PFSK-1 (cell line): ENCODE measurements around the gene PLSCR2.

Source experiments
- FOXP2 ChIP-seq: optimal IDR thresholded peaks from 2 replicates; pipeline ENCODE3; 2011; ENCODE audit warnings: borderline replicate concordance, control low read depth, inconsistent platforms; ENCODE audit not compliant: insufficient read depth; ENCODE audit errors: extremely low read length, extremely low read depth
- POLR2AphosphoS5 ChIP-seq: IDR thresholded peaks from 2 replicates; pipeline ENCODE4 v1.6.1; 2012; ENCODE audit warnings: low read depth, mild to moderate bottlenecking, control low read depth, low read length, moderate library complexity
- SIN3A ChIP-seq: IDR thresholded peaks from 2 replicates; pipeline ENCODE4 v1.6.1; 2012; ENCODE audit warnings: mild to moderate bottlenecking, low read length, moderate library complexity, borderline replicate concordance; ENCODE audit not compliant: insufficient read depth
- TAF1 ChIP-seq: IDR thresholded peaks from 2 replicates; pipeline ENCODE4 v1.6.1; 2012; ENCODE audit warnings: low read length, control low read depth, borderline replicate concordance; ENCODE audit not compliant: insufficient read depth
- TF ChIP-seq, protein P1 (sequence below), 2 experiments: IDR thresholded peaks; 2 replicates each; pipeline versions ENCODE4 v1.6.1 to v1.8.0; 2011 to 2012; ENCODE audit warnings: low read depth in 2 of 2, low read length in 2 of 2, control low read depth in 1 of 2, inconsistent platforms in 1 of 2, mild to moderate bottlenecking in 1 of 2, moderate library complexity in 1 of 2; ENCODE audit not compliant: insufficient read depth in 1 of 2

Gene PLSCR2

DNA sequence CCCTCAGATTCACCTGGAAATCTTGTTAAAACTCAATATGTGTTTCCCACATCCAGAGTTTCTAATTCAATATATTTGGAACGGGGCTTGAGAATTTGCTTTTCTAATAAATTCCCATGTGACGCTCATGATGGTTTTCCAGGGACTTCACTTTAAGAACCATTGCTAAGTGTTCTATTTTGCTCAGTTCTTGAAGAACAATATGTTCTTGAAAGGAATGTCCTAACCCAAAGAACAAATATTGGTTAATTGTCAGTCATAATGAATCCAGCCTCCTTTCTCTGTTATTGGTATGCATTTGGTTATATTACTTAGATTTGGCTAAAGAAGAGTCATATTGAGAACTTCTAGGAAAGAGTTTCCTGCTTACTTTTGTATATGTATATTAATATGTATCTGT is 4.4 kb upstream of the PLSCR2 start:
- TF ChIP-seq, protein P1, sequence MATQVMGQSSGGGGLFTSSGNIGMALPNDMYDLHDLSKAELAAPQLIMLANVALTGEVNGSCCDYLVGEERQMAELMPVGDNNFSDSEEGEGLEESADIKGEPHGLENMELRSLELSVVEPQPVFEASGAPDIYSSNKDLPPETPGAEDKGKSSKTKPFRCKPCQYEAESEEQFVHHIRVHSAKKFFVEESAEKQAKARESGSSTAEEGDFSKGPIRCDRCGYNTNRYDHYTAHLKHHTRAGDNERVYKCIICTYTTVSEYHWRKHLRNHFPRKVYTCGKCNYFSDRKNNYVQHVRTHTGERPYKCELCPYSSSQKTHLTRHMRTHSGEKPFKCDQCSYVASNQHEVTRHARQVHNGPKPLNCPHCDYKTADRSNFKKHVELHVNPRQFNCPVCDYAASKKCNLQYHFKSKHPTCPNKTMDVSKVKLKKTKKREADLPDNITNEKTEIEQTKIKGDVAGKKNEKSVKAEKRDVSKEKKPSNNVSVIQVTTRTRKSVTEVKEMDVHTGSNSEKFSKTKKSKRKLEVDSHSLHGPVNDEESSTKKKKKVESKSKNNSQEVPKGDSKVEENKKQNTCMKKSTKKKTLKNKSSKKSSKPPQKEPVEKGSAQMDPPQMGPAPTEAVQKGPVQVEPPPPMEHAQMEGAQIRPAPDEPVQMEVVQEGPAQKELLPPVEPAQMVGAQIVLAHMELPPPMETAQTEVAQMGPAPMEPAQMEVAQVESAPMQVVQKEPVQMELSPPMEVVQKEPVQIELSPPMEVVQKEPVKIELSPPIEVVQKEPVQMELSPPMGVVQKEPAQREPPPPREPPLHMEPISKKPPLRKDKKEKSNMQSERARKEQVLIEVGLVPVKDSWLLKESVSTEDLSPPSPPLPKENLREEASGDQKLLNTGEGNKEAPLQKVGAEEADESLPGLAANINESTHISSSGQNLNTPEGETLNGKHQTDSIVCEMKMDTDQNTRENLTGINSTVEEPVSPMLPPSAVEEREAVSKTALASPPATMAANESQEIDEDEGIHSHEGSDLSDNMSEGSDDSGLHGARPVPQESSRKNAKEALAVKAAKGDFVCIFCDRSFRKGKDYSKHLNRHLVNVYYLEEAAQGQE (IDR thresholded peaks at IDR 0.05; ENCODE audit: insufficient read depth in 1 of 2, low read depth in 2 of 2, low read length in 2 of 2), result no peak
- TF ChIP-seq SIN3A, result no peak
- TF ChIP-seq FOXP2, result no peak
- no peak for TF ChIP-seq TAF1
- no peak for TF ChIP-seq POLR2AphosphoS5

DNA sequence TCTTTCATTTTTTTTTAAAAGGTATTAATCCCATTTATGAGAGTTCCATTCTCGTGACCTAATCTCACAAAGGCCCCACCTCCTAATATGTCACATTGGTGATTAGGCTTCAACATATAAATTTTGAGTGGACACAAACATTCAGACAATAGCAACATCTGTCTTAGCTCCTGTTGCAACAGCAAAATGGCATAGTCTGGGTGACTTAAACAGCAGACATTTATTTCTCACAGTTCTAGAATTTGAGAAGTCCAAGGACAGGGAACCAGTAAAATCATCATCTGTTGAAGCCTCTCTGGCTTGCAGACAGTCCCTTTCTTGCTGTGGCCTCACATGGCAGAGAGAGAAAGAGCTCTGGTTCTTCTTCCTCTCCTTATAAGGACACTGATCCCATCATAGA is 3.2 kb upstream of the PLSCR2 start:
- TF ChIP-seq FOXP2 (no peak), POLR2AphosphoS5 (no peak), SIN3A (no peak), TAF1 (no peak)
- TF ChIP-seq, protein P1 (IDR thresholded peaks at IDR 0.05; ENCODE audit: insufficient read depth in 1 of 2, low read depth in 2 of 2, low read length in 2 of 2), result no peak

DNA sequence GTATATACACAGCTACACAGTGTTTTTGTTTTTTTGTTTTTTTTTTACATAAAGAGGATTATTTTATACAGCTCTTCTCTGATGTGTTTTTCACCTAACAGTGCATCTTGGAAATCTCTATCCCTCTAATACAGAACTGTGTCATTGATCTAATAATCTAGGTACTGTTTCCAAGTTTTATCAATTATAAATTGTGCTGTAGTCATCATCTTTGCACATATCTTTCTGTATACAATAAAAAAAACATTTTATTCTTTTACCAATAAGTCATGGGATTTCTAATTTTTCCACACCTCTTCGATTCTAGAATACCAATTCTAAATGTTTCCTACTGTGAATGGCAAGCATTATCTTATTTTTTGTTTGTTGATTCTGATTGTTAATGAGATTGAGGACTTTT is 1.7 kb upstream of the PLSCR2 start:
- no peak for TF ChIP-seq FOXP2
- TF ChIP-seq SIN3A, result no peak
- TF ChIP-seq, protein P1 (IDR thresholded peaks at IDR 0.05; ENCODE audit: insufficient read depth in 1 of 2, low read depth in 2 of 2, low read length in 2 of 2), result no peak
- TF ChIP-seq TAF1, result no peak
- no peak for TF ChIP-seq POLR2AphosphoS5

DNA sequence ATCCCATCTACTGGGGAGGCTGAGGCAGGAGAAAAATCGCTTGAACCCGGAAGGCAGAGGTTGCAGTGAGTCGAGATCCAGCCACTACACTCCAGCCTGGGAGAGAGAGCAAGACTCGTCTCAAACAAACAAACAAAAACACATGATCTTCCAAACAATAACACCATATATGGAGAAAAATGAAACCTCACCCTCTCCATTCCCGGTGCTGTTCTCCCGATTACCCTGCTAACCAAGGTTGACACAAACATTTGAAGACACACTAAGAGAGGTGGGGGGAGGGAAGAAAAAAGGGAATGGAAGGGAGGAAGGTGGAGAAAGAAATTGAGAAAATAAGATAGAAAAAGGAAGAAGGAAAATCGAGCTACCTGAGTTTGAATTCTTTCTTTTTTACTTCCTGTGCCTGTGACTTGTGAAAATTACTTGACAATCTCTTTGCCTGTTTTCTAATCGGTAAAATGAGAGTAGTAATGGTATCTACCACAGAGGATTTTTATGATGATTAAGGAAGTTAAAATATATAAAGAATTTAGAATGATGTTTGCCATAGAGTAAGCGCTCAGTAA is 1.1 kb upstream of the PLSCR2 start:
- TF ChIP-seq SIN3A, result no peak
- TF ChIP-seq, protein P1 (IDR thresholded peaks at IDR 0.05; ENCODE audit: insufficient read depth in 1 of 2, low read depth in 2 of 2, low read length in 2 of 2), result no peak
- no peak for TF ChIP-seq POLR2AphosphoS5
- no peak for TF ChIP-seq TAF1
- TF ChIP-seq FOXP2, result no peak

DNA sequence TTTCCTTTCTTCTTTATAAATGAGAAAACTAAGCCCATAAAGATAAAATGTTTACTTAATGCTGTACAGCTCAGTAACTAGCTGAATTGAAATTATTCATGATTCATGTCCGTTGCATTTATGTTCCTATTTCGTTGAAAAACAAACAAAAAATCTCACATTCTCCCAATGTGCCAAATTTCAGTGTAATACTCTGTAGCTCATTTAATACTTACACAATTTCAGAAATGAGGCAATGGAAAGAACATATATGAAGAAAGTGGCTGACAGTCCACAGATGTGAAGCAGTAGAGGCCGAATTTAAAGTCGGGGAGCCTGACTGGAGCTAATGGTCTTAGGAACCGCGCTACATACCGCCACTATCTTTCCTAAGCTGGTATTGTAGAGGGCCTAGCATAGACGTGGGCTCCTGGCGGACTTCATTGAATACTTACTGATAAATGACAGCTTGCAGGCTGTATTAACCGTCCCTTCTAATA is 651 bp downstream of the PLSCR2 start:
- TF ChIP-seq, protein P1 (IDR thresholded peaks at IDR 0.05; ENCODE audit: insufficient read depth in 1 of 2, low read depth in 2 of 2, low read length in 2 of 2), result no peak
- no peak for TF ChIP-seq POLR2AphosphoS5
- no peak for TF ChIP-seq TAF1
- no peak for TF ChIP-seq SIN3A
- no peak for TF ChIP-seq FOXP2
